GM12878 (cell line): Measurements from ENCODE around the gene FAM120AOS. TPM values are rescaled to one million over a fixed set of nuclear protein-coding genes. Genes with fewer than 3 reads are reported as not detected.

Experiments
- ATAC-seq: fragments of 200-7000 bp; cut with Tn5 transposase; 3 replicates; pipeline ENCODE4 v1.9.1; 2020; ENCODE audit warnings: mild to moderate bottlenecking, moderate library complexity
- BruUV-seq: library from RNA; stranded (reverse); fragments of 400-500 nt; replicated peaks from 2 replicates; lab custom pipeline; 2021; lab: Mats Ljungman, UMichigan
- CTCF ChIA-PET: fragments of 300-600 bp; sonication (Branson Sonifier 250); formaldehyde crosslinking; extraction: SDS; loops from one replicate; lab custom pipeline; 2021; ENCODE audit warnings: inconsistent platforms; lab: Yijun Ruan, JAX
- POLR2A ChIA-PET: fragments of 350-600 bp; formaldehyde crosslinking; extraction: SDS; loops from one replicate; lab custom pipeline; 2021; ENCODE audit warnings: inconsistent platforms; lab: Charles Lee
- RAD21 ChIA-PET: fragments of 300-600 bp; sonication (Branson Sonifier 250); formaldehyde crosslinking; loops from one replicate; lab custom pipeline; 2023; ENCODE audit warnings: antibody characterized with exemption; ENCODE audit not compliant: unreplicated experiment; lab: Charles Lee
- SMC1A ChIA-PET: fragments of 300-600 bp; sonication (Branson Sonifier 250); formaldehyde crosslinking; loops from one replicate; lab custom pipeline; 2023; ENCODE audit not compliant: unreplicated experiment, uncharacterized antibody; lab: Charles Lee
- DNase-seq: peaks from one replicate; pipeline ENCODE4 v3.0.0-alpha.2; 2011; ENCODE audit warnings: low read depth, low spot score
- FAIRE-seq: peaks from 3 replicates; lab custom pipeline; 2011; peaks lifted over from hg19 to GRCh38; lab: Jason Lieb, UNC
- H2AFZ ChIP-seq: 2 replicates; pipeline ENCODE4 v1.6.0; 2011; ENCODE audit warnings: low read depth, low read length, control low read depth; ENCODE audit not compliant: control insufficient read depth
- H3K27ac ChIP-seq: 2 replicates; pipeline ENCODE4 v1.5.1; 2011; ENCODE audit warnings: control low read depth; ENCODE audit not compliant: control insufficient read depth, insufficient read depth
- H3K27me3 ChIP-seq, 2 experiments: replicated peaks in 1 of 2; 2 replicates each; pipeline versions ENCODE4 v1.6.0 to v1.6.1; 2011; ENCODE audit warnings: low read length in 1 of 2; ENCODE audit not compliant: control insufficient read depth in 2 of 2, insufficient read depth in 2 of 2
- H3K36me3 ChIP-seq, 2 experiments: 2 replicates each; pipeline ENCODE4 v1.5.1; 2011; ENCODE audit warnings: low read length in 1 of 2; ENCODE audit not compliant: control insufficient read depth in 2 of 2, insufficient read depth in 2 of 2
- H3K4me1 ChIP-seq: 2 replicates; pipeline ENCODE4 v1.6.1; 2011; ENCODE audit warnings: mild to moderate bottlenecking, low read length, moderate library complexity, mixed read lengths; ENCODE audit not compliant: control insufficient read depth, insufficient read depth
- H3K4me2 ChIP-seq: 2 replicates; pipeline ENCODE4 v1.6.0; 2011; ENCODE audit warnings: control low read depth; ENCODE audit not compliant: control insufficient read depth, insufficient read depth
- H3K4me3 ChIP-seq: fragments of 200-600 bp; sonication (generic); 2 replicates; pipeline ENCODE4 v1.5.1; 2016
- H3K79me2 ChIP-seq: 2 replicates; pipeline ENCODE4 v1.6.0; 2011; ENCODE audit warnings: low read length; ENCODE audit not compliant: control insufficient read depth, insufficient read depth
- H3K9ac ChIP-seq: 2 replicates; pipeline ENCODE4 v1.8.0; 2011; ENCODE audit warnings: low read length, control low read depth, mixed read lengths; ENCODE audit not compliant: control insufficient read depth, insufficient read depth
- H3K9me3 ChIP-seq: replicated peaks from 3 replicates; pipeline ENCODE4 v1.5.1; 2011; ENCODE audit warnings: mild to moderate bottlenecking, low read length; ENCODE audit not compliant: control insufficient read depth, insufficient read depth
- H4K20me1 ChIP-seq: 2 replicates; pipeline ENCODE4 v1.6.0; 2011; ENCODE audit not compliant: control insufficient read depth, insufficient read depth
- CBX3 ChIP-seq: fragments of 200-600 bp; sonication (generic); IDR thresholded peaks from 2 replicates; pipeline ENCODE4 v1.6.1; 2016; ENCODE audit warnings: low read depth, borderline replicate concordance
- NR2F1 ChIP-seq: fragments of 450-650 bp; conservative IDR thresholded peaks from 2 replicates; pipeline ENCODE4 v1.6.1; 2017; ENCODE audit warnings: mild to moderate bottlenecking
- NRF1 ChIP-seq: conservative IDR thresholded peaks from 2 replicates; pipeline ENCODE4 v1.6.1; 2011; ENCODE audit warnings: mild to moderate bottlenecking, low read depth, low read length, improper control_type of control experiment
- RELB ChIP-seq: fragments of 450-650 bp; IDR thresholded peaks from 2 replicates; pipeline ENCODE4 v1.6.1; 2017; ENCODE audit warnings: low read depth, mild to moderate bottlenecking, moderate library complexity
- SIN3A ChIP-seq: IDR thresholded peaks from 2 replicates; pipeline ENCODE4 v1.6.1; 2012; ENCODE audit warnings: low read depth, low read length, improper control_type of control experiment
- SUPT20H ChIP-seq: IDR thresholded peaks from 2 replicates; pipeline ENCODE4 v1.6.1; 2011; ENCODE audit warnings: low read depth, mild to moderate bottlenecking, low read length, moderate library complexity, borderline replicate concordance; ENCODE audit not compliant: control insufficient read depth
- ZNF207 ChIP-seq: fragments of 450-650 bp; IDR thresholded peaks from 2 replicates; pipeline ENCODE4 v1.6.1; 2014; ENCODE audit warnings: antibody characterized with exemption, mild to moderate bottlenecking, borderline replicate concordance
- WGBS: methylation state at CpG from one replicate; pipeline ENCODE4 v1.1.6; 2016; ENCODE audit warnings: low lambda C conversion rate; ENCODE audit not compliant: insufficient replicate concordance, insufficient coverage; ENCODE audit errors: missing lambda C conversion rate; 5-methylcytosine and 5-hydroxymethylcytosine counted together
- in situ Hi-C: fragments of 300-500 bp; cut with MboI; formaldehyde crosslinking; loops from 9 replicates; pipeline ENCODE4 v1.14.3; 2018; ENCODE audit warnings: mixed read lengths
- intact Hi-C: fragments of 100-400 bp; cut with micrococcal nuclease; formaldehyde crosslinking; loops from one replicate; pipeline ENCODE4 v1.14.2; 2022; ENCODE audit not compliant: unreplicated experiment
- polyA plus RNA-seq, 11 experiments: library from polyadenylated mRNA; depleted of rRNA in 4 of 11; unstranded in 6 of 11; stranded (reverse) in 5 of 11; fragments of >200 nt; fragmentation: Nextera tagmentation in 4 of 11; fragmentation: Illumina TruSeq in 1 of 11; extraction: Ambion mirVana in 4 of 11; extraction: Trizol in 1 of 11; gene quantifications; 1 replicate in 1 of 11; 2 replicates in 10 of 11; pipeline versions ENCODE4 v1.2.1 to v1.2.3, GENCODE V29; 2011 to 2016; ENCODE audit warnings: inconsistent platforms in 2 of 11, missing spikeins in 2 of 11, low read depth in 1 of 11
- total RNA-seq, 4 experiments: library from RNA; depleted of rRNA in 3 of 4; stranded (reverse); fragments of >200 nt in 3 of 4; fragmentation: Illumina TruSeq in 1 of 4; extraction: Trizol in 1 of 4; gene quantifications; 2 replicates each; pipeline versions ENCODE4 v1.2.1 to v1.2.3, GENCODE V29; 2013 to 2021
- TF ChIP-seq, protein P1 (sequence below): fragments of 450-650 bp; IDR thresholded peaks from 2 replicates; pipeline ENCODE4 v1.6.1; 2017; ENCODE audit warnings: mild to moderate bottlenecking, moderate library complexity
- TF ChIP-seq, protein P2 (sequence below): fragments of 450-650 bp; formaldehyde crosslinking; IDR thresholded peaks from 2 replicates; pipeline ENCODE4 v1.5.0; 2022; ENCODE audit warnings: mild to moderate bottlenecking, missing genetic modification characterization

The FAM120AOS gene
- total and polyA plus RNA-seq, 10 of the 15 experiments (the other 5 are each of a cell fraction or from before 2014, with no cell fraction given), result 15.9 to 55.1 (median 34.6) TPM

GRCh38 chr9:93473411-93473810 lies 20.0 kb upstream of the FAM120AOS start:
- WGBS, result 76% methylated on average over 5 of the region's 5 CpGs
- no peak for FAIRE-seq

More at GRCh38 chr9:93473411-93473810, 20.0 kb upstream of the FAM120AOS start:
- no TSS peak for BruUV-seq
- Histone ChIP-seq H3K27me3 (no peaks in the 10 kb centered on the region), H3K4me3 (no peak overlapping the region), H2AFZ (no peak overlapping the region), H3K27ac (no peak overlapping the region), H3K4me2 (no peak overlapping the region), H3K9me3 (no peaks in the 10 kb centered on the region), H3K36me3 (peaks cover 3 to 13% of the 10 kb centered on the region in 2 experiments; a peak in 3 of 4 replicates), H3K9ac (no peak overlapping the region), H3K4me1 (peaks cover 8% of the 10 kb centered on the region; the same call in 1 of the 2 replicates), H4K20me1 (no peaks in the 10 kb centered on the region), H3K79me2 (peaks cover 44% of the 10 kb centered on the region)
- CTCF ChIA-PET, result interaction anchor here (1.2 to 1.6 kb wide), 2 partner anchors 17 to 19 kb away, joined by 4 to 5 read pairs; no protein-coding TSS in a partner anchor
- intact Hi-C loops (no loop called here), in situ Hi-C loops (no loop called here)
- ATAC-seq (no peak), DNase-seq (no peak)
- SMC1A ChIA-PET, result interaction anchor here (1.1 to 1.4 kb wide), 3 partner anchors 9 to 17 kb away, joined by 3 to 13 read pairs (median 5); no protein-coding TSS in a partner anchor
- POLR2A ChIA-PET, result no interaction called here
- TF ChIP-seq ZNF207, result no peak
- no peak for TF ChIP-seq SIN3A
- no peak for TF ChIP-seq NR2F1
- no peak for TF ChIP-seq RELB
- no peak for TF ChIP-seq CBX3
- no peak for TF ChIP-seq NRF1
- TF ChIP-seq, protein P1, sequence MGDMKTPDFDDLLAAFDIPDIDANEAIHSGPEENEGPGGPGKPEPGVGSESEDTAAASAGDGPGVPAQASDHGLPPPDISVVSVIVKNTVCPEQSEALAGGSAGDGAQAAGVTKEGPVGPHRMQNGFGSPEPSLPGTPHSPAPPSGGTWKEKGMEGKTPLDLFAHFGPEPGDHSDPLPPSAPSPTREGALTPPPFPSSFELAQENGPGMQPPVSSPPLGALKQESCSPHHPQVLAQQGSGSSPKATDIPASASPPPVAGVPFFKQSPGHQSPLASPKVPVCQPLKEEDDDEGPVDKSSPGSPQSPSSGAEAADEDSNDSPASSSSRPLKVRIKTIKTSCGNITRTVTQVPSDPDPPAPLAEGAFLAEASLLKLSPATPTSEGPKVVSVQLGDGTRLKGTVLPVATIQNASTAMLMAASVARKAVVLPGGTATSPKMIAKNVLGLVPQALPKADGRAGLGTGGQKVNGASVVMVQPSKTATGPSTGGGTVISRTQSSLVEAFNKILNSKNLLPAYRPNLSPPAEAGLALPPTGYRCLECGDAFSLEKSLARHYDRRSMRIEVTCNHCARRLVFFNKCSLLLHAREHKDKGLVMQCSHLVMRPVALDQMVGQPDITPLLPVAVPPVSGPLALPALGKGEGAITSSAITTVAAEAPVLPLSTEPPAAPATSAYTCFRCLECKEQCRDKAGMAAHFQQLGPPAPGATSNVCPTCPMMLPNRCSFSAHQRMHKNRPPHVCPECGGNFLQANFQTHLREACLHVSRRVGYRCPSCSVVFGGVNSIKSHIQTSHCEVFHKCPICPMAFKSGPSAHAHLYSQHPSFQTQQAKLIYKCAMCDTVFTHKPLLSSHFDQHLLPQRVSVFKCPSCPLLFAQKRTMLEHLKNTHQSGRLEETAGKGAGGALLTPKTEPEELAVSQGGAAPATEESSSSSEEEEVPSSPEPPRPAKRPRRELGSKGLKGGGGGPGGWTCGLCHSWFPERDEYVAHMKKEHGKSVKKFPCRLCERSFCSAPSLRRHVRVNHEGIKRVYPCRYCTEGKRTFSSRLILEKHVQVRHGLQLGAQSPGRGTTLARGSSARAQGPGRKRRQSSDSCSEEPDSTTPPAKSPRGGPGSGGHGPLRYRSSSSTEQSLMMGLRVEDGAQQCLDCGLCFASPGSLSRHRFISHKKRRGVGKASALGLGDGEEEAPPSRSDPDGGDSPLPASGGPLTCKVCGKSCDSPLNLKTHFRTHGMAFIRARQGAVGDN, result no peak
- TF ChIP-seq, protein P2, sequence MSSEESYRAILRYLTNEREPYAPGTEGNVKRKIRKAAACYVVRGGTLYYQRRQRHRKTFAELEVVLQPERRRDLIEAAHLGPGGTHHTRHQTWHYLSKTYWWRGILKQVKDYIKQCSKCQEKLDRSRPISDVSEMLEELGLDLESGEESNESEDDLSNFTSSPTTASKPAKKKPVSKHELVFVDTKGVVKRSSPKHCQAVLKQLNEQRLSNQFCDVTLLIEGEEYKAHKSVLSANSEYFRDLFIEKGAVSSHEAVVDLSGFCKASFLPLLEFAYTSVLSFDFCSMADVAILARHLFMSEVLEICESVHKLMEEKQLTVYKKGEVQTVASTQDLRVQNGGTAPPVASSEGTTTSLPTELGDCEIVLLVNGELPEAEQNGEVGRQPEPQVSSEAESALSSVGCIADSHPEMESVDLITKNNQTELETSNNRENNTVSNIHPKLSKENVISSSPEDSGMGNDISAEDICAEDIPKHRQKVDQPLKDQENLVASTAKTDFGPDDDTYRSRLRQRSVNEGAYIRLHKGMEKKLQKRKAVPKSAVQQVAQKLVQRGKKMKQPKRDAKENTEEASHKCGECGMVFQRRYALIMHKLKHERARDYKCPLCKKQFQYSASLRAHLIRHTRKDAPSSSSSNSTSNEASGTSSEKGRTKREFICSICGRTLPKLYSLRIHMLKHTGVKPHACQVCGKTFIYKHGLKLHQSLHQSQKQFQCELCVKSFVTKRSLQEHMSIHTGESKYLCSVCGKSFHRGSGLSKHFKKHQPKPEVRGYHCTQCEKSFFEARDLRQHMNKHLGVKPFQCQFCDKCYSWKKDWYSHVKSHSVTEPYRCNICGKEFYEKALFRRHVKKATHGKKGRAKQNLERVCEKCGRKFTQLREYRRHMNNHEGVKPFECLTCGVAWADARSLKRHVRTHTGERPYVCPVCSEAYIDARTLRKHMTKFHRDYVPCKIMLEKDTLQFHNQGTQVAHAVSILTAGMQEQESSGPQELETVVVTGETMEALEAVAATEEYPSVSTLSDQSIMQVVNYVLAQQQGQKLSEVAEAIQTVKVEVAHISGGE (CRISPR knock-in tag), result no peak
- no peak for TF ChIP-seq SUPT20H
- RAD21 ChIA-PET, result no interaction called here
